Thyroid gland (tissue), 4 donors: ENCODE measurements around the gene TNFSF15. TPM values are rescaled to one million over a fixed set of nuclear protein-coding genes. Genes with fewer than 3 reads are reported as not detected.
A peak's percentile ranks its signal among the peaks of the same experiment; 100 is the strongest.

Experiments
- DNase-seq, 2 donors: peaks; one replicate each; pipeline ENCODE4 v3.0.0-alpha.2; 2019
- H3K27ac ChIP-seq, 3 donors: fragments of 200-600 bp; sonication (generic); 1 replicate in 2 of 3; 2 replicates in 1 of 3; pipeline ENCODE4 v1.5.1; 2016 to 2019; ENCODE audit warnings: mild to moderate bottlenecking in 1 of 3, moderate library complexity in 1 of 3
- H3K27me3 ChIP-seq: fragments of 200-600 bp; sonication (generic); one replicate; pipeline ENCODE4 v1.5.1; 2019
- H3K36me3 ChIP-seq, 2 donors: fragments of 200-600 bp; sonication (generic); one replicate each; pipeline ENCODE4 v1.5.1; 2016 to 2019
- H3K4me1 ChIP-seq, 2 donors: fragments of 200-600 bp; sonication (generic); one replicate each; pipeline ENCODE4 v1.5.1; 2017 to 2019
- H3K4me3 ChIP-seq, 3 donors: fragments of 200-600 bp; sonication (generic); replicated peaks in 1 of 3; 1 replicate in 2 of 3; 2 replicates in 1 of 3; pipeline ENCODE4 v1.5.1; 2016; ENCODE audit warnings: mild to moderate bottlenecking in 1 of 3
- H3K9me3 ChIP-seq: fragments of 200-600 bp; sonication (generic); one replicate; pipeline ENCODE4 v1.5.1; 2017
- POLR2A ChIP-seq, 2 donors: fragments of 450-650 bp; IDR thresholded peaks; one replicate each; pipeline ENCODE4 v1.6.1; 2017; ENCODE audit warnings: antibody characterized with exemption in 2 of 2, mild to moderate bottlenecking in 2 of 2, moderate library complexity in 1 of 2
- WGBS, 2 donors: methylation state at CpG; one replicate each; pipeline ENCODE4 v1.1.5; 2017; 5-methylcytosine and 5-hydroxymethylcytosine counted together
- intact Hi-C: fragments of 100-400 bp; cut with DNase I; formaldehyde crosslinking; loops from one replicate; pipeline ENCODE4 v1.15.1; 2023
- total RNA-seq, 4 donors: library from RNA; depleted of rRNA; stranded (reverse); fragments of >200 nt; gene quantifications; one replicate each; pipeline ENCODE4 v1.2.3, GENCODE V29; 2016
- TF ChIP-seq, protein P1 (sequence below), 6 experiments: fragments of 200-600 bp in 3 of 6; fragments of 450-650 bp in 3 of 6; sonication (generic) in 3 of 6; IDR thresholded peaks; one replicate each; pipeline ENCODE4 v1.5.1; 2016 to 2019; ENCODE audit warnings: antibody characterized with exemption in 6 of 6, mild to moderate bottlenecking in 2 of 6, inconsistent platforms in 1 of 6, moderate library complexity in 1 of 6

The TNFSF15 gene
- total RNA-seq, 4 donors from 2014 or later, result 1.1 to 4.3 (median 2.6) TPM

DNA sequence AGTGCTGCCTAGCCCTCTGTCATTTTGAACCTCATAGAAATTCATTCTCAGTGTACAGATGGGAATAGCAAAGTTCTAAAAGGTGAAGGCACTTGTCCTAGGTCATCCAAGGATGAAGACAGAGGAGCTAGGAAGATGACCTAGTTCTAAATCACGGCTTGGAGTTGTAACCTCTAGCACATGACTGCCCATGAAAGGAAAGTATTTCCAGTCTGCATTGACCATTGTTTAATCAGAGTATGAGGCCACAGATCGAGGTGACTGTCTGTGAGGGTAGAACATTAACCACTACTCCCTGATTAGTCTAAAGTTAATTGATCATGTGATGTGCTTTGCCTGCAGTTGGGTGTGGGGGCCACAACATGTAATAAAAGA lies 674 bp upstream of the TNFSF15 start:
- no peak overlapping the region for H3K4me3 ChIP-seq
- 39 to 42% methylated on average over 2 of the region's 2 CpGs for WGBS, 2 donors

DNA sequence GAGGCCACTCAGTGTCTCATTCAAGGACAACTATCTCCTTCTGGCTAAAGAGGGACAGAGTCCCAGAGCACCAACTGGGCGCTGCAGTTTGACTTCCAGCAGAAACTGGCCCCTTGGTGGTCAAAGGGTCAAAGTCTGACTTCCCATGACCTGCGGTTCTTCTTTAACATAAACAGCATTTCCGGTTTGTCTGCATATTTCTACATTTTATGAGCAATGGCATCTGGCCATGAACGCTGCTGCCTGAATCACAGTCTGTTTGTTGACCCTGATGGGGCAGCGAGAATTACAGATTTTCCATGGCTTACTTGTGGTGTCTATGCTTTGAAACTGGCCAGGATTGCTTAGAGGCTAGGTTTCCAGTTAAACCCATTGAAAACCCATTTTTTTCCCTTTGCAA lies 1.3 kb downstream of the TNFSF15 start:
- Histone ChIP-seq H3K36me3 (no peaks in the 10 kb centered on the region), H3K4me3 (no peak overlapping the region), H3K4me1 (peaks cover 5 to 24% of the 10 kb centered on the region in 2 donors), H3K9me3 (no peaks in the 10 kb centered on the region), H3K27ac (no peak overlapping the region), H3K27me3 (no peaks in the 10 kb centered on the region)
- WGBS, 2 donors, result 51 to 60% methylated on average over 5 of the region's 5 CpGs
- DNase-seq, result peak; percentile 11 to 39
- intact Hi-C loops, result no loop called here
- no peak for TF ChIP-seq POLR2A (IDR thresholded peaks at IDR 0.05)
- TF ChIP-seq, protein P1, sequence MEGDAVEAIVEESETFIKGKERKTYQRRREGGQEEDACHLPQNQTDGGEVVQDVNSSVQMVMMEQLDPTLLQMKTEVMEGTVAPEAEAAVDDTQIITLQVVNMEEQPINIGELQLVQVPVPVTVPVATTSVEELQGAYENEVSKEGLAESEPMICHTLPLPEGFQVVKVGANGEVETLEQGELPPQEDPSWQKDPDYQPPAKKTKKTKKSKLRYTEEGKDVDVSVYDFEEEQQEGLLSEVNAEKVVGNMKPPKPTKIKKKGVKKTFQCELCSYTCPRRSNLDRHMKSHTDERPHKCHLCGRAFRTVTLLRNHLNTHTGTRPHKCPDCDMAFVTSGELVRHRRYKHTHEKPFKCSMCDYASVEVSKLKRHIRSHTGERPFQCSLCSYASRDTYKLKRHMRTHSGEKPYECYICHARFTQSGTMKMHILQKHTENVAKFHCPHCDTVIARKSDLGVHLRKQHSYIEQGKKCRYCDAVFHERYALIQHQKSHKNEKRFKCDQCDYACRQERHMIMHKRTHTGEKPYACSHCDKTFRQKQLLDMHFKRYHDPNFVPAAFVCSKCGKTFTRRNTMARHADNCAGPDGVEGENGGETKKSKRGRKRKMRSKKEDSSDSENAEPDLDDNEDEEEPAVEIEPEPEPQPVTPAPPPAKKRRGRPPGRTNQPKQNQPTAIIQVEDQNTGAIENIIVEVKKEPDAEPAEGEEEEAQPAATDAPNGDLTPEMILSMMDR (IDR thresholded peaks at IDR 0.05), result no peak

More for the DNA sequence above, 674 bp upstream of the TNFSF15 start:
- DNase-seq, result no peak
- Histone ChIP-seq H3K27me3 (no peaks in the 10 kb centered on the region), H3K36me3 (no peaks in the 10 kb centered on the region), H3K9me3 (no peaks in the 10 kb centered on the region), H3K27ac (peak overlapping the region in 2 of 3 donors; percentile 23 to 53), H3K4me1 (peaks cover 5 to 20% of the 10 kb centered on the region in 2 donors)
- intact Hi-C loops, result no loop called here
- no peak for TF ChIP-seq POLR2A (IDR thresholded peaks at IDR 0.05)
- TF ChIP-seq, protein P1 (IDR thresholded peaks at IDR 0.05), result no peak

DNA sequence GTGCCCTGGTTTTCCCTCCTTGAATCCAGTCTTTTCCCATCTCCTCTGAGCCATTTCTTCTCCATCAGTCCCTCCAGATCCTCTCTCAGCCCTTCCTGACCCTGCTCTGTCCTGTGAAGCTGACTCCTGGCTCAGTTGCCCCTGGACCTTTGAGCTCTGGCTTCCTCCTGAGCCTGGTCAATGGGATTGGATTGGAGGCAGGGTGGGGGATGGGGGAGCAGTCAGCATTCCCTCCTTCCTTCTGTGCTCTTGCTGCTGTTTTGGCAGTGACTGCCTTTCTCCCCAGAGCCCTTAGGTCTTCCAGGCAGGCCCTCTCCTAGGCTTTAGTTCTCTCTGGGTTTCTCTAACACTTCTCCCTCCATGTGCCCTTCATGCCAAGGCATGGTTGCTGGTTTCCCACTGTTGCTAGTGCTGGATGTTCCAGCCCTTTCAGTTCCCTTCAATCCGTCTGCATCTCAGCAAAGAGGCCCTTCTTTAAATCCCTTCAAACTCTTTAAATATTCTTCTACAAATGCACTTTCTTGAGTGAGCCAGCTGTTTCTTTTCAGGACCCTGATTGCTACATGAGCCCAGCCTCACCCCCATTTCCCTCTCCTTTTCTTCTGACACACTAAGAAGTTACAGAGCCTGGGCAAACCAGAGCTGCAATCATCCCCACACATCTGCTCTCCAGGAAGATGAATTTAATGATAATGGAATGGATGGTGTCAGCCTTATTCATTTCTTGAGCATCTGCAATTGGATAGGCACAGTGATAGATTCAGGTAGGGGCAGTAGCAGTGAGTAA lies 2.2 kb downstream of the TNFSF15 start:
- Histone ChIP-seq H3K9me3 (no peaks in the 10 kb centered on the region), H3K4me3 (no peak overlapping the region), H3K27me3 (no peaks in the 10 kb centered on the region), H3K4me1 (peaks cover 5 to 29% of the 10 kb centered on the region in 2 donors), H3K27ac (no peak overlapping the region), H3K36me3 (no peaks in the 10 kb centered on the region)
- TF ChIP-seq, protein P1 (IDR thresholded peaks at IDR 0.05), result no peak
- intact Hi-C loops, result no loop called here
- WGBS, 2 donors, result 86 to 88% methylated on average over 1 of the region's 1 CpG
- DNase-seq, result no peak

DNA sequence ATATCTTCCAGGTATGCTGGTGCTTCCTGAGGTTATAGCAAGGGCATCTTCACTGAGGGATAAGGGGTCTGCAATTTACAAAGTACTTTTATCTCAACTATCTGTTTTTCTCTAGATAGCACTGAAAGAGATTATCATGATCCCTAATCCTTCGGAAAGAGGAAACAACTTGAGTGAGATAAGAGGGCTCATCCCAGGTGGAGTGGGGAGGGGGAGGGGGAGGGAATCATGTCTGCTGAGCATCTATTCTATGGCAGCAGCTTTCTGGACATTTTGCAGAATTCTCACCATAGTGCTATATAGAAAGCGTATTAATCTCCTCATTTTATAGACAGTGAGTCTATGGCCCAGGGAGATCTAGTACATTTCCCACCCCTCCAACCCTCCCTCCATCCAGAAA lies 5.9 kb downstream of the TNFSF15 start:
- Histone ChIP-seq H3K36me3 (no peaks in the 10 kb centered on the region), H3K4me3 (no peak overlapping the region), H3K4me1 (peaks cover 0 to 12% of the 10 kb centered on the region in 2 donors), H3K9me3 (no peaks in the 10 kb centered on the region), H3K27ac (no peak overlapping the region), H3K27me3 (no peaks in the 10 kb centered on the region)
- intact Hi-C loops, result no loop called here
- no peak for DNase-seq
- TF ChIP-seq, protein P1 (IDR thresholded peaks at IDR 0.05), result no peak
- TF ChIP-seq POLR2A (IDR thresholded peaks at IDR 0.05), result no peak
- WGBS, 2 donors, result 73 to 78% methylated on average over 2 of the region's 2 CpGs

DNA sequence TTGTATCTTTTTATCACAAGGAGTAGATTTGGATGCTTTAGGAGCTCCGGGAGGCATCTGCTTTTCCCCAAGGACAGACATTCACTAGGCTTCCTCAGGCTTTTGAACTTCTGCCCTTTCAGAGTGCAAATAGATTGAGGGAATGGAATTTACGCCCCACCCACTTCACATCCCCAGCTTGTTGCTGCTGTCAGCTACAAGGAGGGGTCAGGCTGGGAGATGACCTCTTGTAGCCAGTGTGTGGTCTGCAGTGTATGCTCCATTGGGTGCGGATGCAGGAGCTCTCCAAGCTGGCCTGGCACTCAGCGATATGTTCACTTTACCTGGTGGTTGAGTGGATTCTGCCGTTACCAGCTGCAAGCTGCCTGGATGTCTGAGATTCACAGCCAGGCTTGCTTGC lies 6.4 kb downstream of the TNFSF15 start:
- Histone ChIP-seq H3K4me1 (peaks cover 0 to 10% of the 10 kb centered on the region in 2 donors), H3K27ac (no peak overlapping the region), H3K9me3 (no peaks in the 10 kb centered on the region), H3K27me3 (no peaks in the 10 kb centered on the region), H3K36me3 (no peaks in the 10 kb centered on the region), H3K4me3 (no peak overlapping the region)
- intact Hi-C loops, result no loop called here
- TF ChIP-seq, protein P1 (IDR thresholded peaks at IDR 0.05), result no peak
- peak; percentile 64 to 67 for DNase-seq
- 27 to 51% methylated on average over 5 of the region's 5 CpGs for WGBS, 2 donors
